CD14-positive monocyte (primary cell): Measurements from ENCODE around the gene MYH7. TPM values are rescaled to one million over a fixed set of nuclear protein-coding genes. Genes with fewer than 3 reads are reported as not detected.

Experiments
- DNase-seq, 3 donors: peaks; one replicate each; pipeline ENCODE4 v3.0.0-alpha.2; 2011 to 2022
- H2AFZ ChIP-seq: 2 replicates; pipeline ENCODE4 v1.6.0; 2012; ENCODE audit warnings: mild to moderate bottlenecking, low read depth, low read length, inconsistent platforms; ENCODE audit not compliant: insufficient read depth, poor library complexity, severe bottlenecking
- H3K27ac ChIP-seq, 2 donors: 1 replicate in 1 of 2; 2 replicates in 1 of 2; pipeline ENCODE4 v1.5.1; 2012 to 2013; ENCODE audit warnings: low read length in 2 of 2, control low read depth in 1 of 2, inconsistent platforms in 1 of 2, low read depth in 1 of 2, mild to moderate bottlenecking in 1 of 2
- H3K27me3 ChIP-seq, 2 donors: one replicate each; pipeline versions ENCODE4 v1.6.0 to v1.6.1; 2011 to 2013; ENCODE audit warnings: low read length in 2 of 2; ENCODE audit not compliant: control insufficient read depth in 2 of 2, insufficient read depth in 2 of 2
- H3K36me3 ChIP-seq, 2 donors: replicated peaks in 1 of 2; 1 replicate in 1 of 2; 2 replicates in 1 of 2; pipeline versions ENCODE4 v1.5.1 to v1.6.1; 2012 to 2013; ENCODE audit warnings: low read length in 2 of 2, control low read depth in 1 of 2, inconsistent platforms in 1 of 2, mild to moderate bottlenecking in 1 of 2; ENCODE audit not compliant: insufficient read depth in 2 of 2, control insufficient read depth in 1 of 2
- H3K4me1 ChIP-seq, 2 donors: 1 replicate in 1 of 2; 2 replicates in 1 of 2; pipeline versions ENCODE4 v1.5.1 to v1.6.1; 2012 to 2013; ENCODE audit warnings: low read length in 2 of 2, control low read depth in 1 of 2, inconsistent platforms in 1 of 2, mild to moderate bottlenecking in 1 of 2, moderate library complexity in 1 of 2; ENCODE audit not compliant: insufficient read depth in 2 of 2, control insufficient read depth in 1 of 2
- H3K4me2 ChIP-seq: replicated peaks from 2 replicates; pipeline ENCODE3; 2012; ENCODE audit warnings: low read length, moderate library complexity, mild to moderate bottlenecking; ENCODE audit not compliant: poor library complexity, severe bottlenecking; ENCODE audit errors: extremely low read depth
- H3K4me3 ChIP-seq, 3 experiments: fragments of 200-600 bp in 1 of 3; sonication (generic) in 1 of 3; replicated peaks in 1 of 3; 1 replicate in 2 of 3; 2 replicates in 1 of 3; pipeline ENCODE4 v1.5.1; 2011 to 2013; ENCODE audit warnings: low read length in 3 of 3, mild to moderate bottlenecking in 3 of 3, control low read depth in 2 of 3, low read depth in 2 of 3, inconsistent platforms in 1 of 3, moderate library complexity in 1 of 3
- H3K79me2 ChIP-seq: 2 replicates; pipeline ENCODE4 v1.6.0; 2012; ENCODE audit warnings: mild to moderate bottlenecking, control low read depth, inconsistent platforms, low read length, moderate library complexity; ENCODE audit not compliant: insufficient read depth
- H3K9ac ChIP-seq: 2 replicates; pipeline ENCODE4 v1.6.0; 2017; ENCODE audit warnings: low read length, mild to moderate bottlenecking; ENCODE audit not compliant: insufficient read depth, poor library complexity, severe bottlenecking
- H3K9me3 ChIP-seq, 2 donors: replicated peaks in 1 of 2; 1 replicate in 1 of 2; 2 replicates in 1 of 2; pipeline versions ENCODE4 v1.5.1 to v1.6.1; 2012 to 2013; ENCODE audit warnings: low read length in 2 of 2, control low read depth in 1 of 2; ENCODE audit not compliant: control insufficient read depth in 1 of 2, insufficient read depth in 1 of 2
- H4K20me1 ChIP-seq: 2 replicates; pipeline ENCODE4 v1.6.0; 2012; ENCODE audit warnings: mild to moderate bottlenecking, low read length, control low read depth, moderate library complexity; ENCODE audit not compliant: insufficient read depth
- H3K27ac Mint-ChIP-seq, 7 donors: one replicate each; pipeline ENCODE4 v1.8.0; 2020; ENCODE audit warnings: mild to moderate bottlenecking in 7 of 7, mixed read lengths in 7 of 7, moderate library complexity in 6 of 7, inconsistent platforms in 2 of 7
- H3K27me3 Mint-ChIP-seq, 3 donors: one replicate each; pipeline ENCODE4 v1.8.0; 2021 to 2022; ENCODE audit warnings: low read depth in 3 of 3, mild to moderate bottlenecking in 3 of 3, mixed read lengths in 3 of 3, moderate library complexity in 3 of 3, inconsistent platforms in 1 of 3
- H3K36me3 Mint-ChIP-seq, 2 donors: one replicate each; pipeline ENCODE4 v1.8.0; 2020; ENCODE audit warnings: mixed read lengths in 2 of 2, inconsistent platforms in 1 of 2, mild to moderate bottlenecking in 1 of 2
- H3K4me1 Mint-ChIP-seq: one replicate; pipeline ENCODE4 v1.8.0; 2020; ENCODE audit warnings: mild to moderate bottlenecking, mixed read lengths
- H3K4me3 Mint-ChIP-seq, 2 donors: one replicate each; pipeline ENCODE4 v1.8.0; 2020; ENCODE audit warnings: mild to moderate bottlenecking in 2 of 2, mixed read lengths in 2 of 2, moderate library complexity in 1 of 2
- H3K9me3 Mint-ChIP-seq, 7 donors: one replicate each; pipeline ENCODE4 v1.8.0; 2020 to 2022; ENCODE audit warnings: mixed read lengths in 7 of 7, mild to moderate bottlenecking in 6 of 7, moderate library complexity in 6 of 7, inconsistent platforms in 2 of 7
- CTCF ChIP-seq: fragments of 200-600 bp; IDR thresholded peaks from one replicate; pipeline ENCODE4 v1.8.0; 2022; ENCODE audit warnings: antibody characterized with exemption, mild to moderate bottlenecking
- WGBS: methylation state at CpG from one replicate; pipeline ENCODE4 v1.1.5; 2013; ENCODE audit warnings: missing lambda C conversion rate; ENCODE audit not compliant: insufficient coverage; 5-methylcytosine and 5-hydroxymethylcytosine counted together
- intact Hi-C, 2 donors: fragments of 100-400 bp; cut with micrococcal nuclease; formaldehyde crosslinking; loops; one replicate each; pipeline versions ENCODE4 v1.15.0 to v1.15.1; 2023
- polyA plus RNA-seq, 3 donors: library from polyadenylated mRNA; depleted of rRNA in 1 of 3; unstranded in 2 of 3; stranded (reverse) in 1 of 3; fragments of 300-500 nt in 2 of 3; fragments of >200 nt in 1 of 3; fragmentation: Illumina TruSeq in 2 of 3; gene quantifications; 1 replicate in 2 of 3; 2 replicates in 1 of 3; pipeline ENCODE4 v1.2.3, GENCODE V29; 2012 to 2021

The MYH7 gene
- polyA plus RNA-seq, 3 donors = not detected

GRCh38 chr14:23434488-23435222 lies 805 bp downstream of the MYH7 start:
- no peaks in the 10 kb centered on the region for H3K79me2 ChIP-seq
- Mint-ChIP-seq H3K36me3 (no peaks in the 10 kb centered on the region), H3K27ac (no peak overlapping the region), H3K4me1 (peaks cover 4% of the 10 kb centered on the region), H3K9me3 (no peaks in the 10 kb centered on the region), H3K4me3 (no peak overlapping the region), H3K27me3 (peaks cover 3 to 8% (median 3%) of the 10 kb centered on the region in 3 donors)
- H3K9me3 ChIP-seq = no peaks in the 10 kb centered on the region
- no peak overlapping the region for H3K4me3 ChIP-seq
- no peak for DNase-seq
- no peak overlapping the region for H3K9ac ChIP-seq
- no peak for TF ChIP-seq CTCF
- no peak overlapping the region for H3K4me2 ChIP-seq
- WGBS = 92% methylated on average over 8 of the region's 8 CpGs
- intact Hi-C loops = no loop called here
- H3K4me1 ChIP-seq = no peaks in the 10 kb centered on the region
- H3K27me3 ChIP-seq = no peaks in the 10 kb centered on the region
- H3K27ac ChIP-seq = no peak overlapping the region
- H4K20me1 ChIP-seq = no peaks in the 10 kb centered on the region
- H3K36me3 ChIP-seq = no peaks in the 10 kb centered on the region
- H2AFZ ChIP-seq = no peak overlapping the region

- H3K4me1 ChIP-seq = no peaks in the 10 kb centered on the region
- no peak for DNase-seq
- H3K9ac ChIP-seq = no peak overlapping the region
- Mint-ChIP-seq H3K27me3 (peaks cover 3 to 8% (median 6%) of the 10 kb centered on the region in 3 donors), H3K36me3 (no peaks in the 10 kb centered on the region), H3K27ac (no peak overlapping the region), H3K4me3 (no peak overlapping the region), H3K9me3 (no peaks in the 10 kb centered on the region), H3K4me1 (peaks cover 4% of the 10 kb centered on the region)
- intact Hi-C loops = no loop called here
- H3K4me3 ChIP-seq = no peak overlapping the region
- H3K36me3 ChIP-seq = no peaks in the 10 kb centered on the region
- H3K9me3 ChIP-seq = no peaks in the 10 kb centered on the region
- no peak overlapping the region for H2AFZ ChIP-seq
- 94% methylated on average over 10 of the region's 10 CpGs for WGBS
- H3K4me2 ChIP-seq = no peak overlapping the region
- H3K27me3 ChIP-seq = no peaks in the 10 kb centered on the region
- no peaks in the 10 kb centered on the region for H4K20me1 ChIP-seq
- no peaks in the 10 kb centered on the region for H3K79me2 ChIP-seq
- H3K27ac ChIP-seq = no peak overlapping the region
- no peak for TF ChIP-seq CTCF
Observed at GRCh38 chr14:23433457-23433856, 2.0 kb downstream of the MYH7 start.
